ENCODE data around the gene ALDH3A2. TPM values are rescaled to one million over a fixed set of nuclear protein-coding genes. Genes with fewer than 3 reads are reported as not detected.

The ALDH3A2 gene
- total and polyA plus RNA-seq, 2 of the 8 experiments (the other 6 are each of a cell fraction or from before 2014, with no cell fraction given): 20.6 to 72.9 TPM

GRCh38 chr17:19673623-19674022 lies 25.1 kb downstream of the ALDH3A2 start:
- H3K23me2 ChIP-seq (ENCODE audit: low read depth, low read length): no peaks in the 10 kb centered on the region
- WGBS, 2 experiments (ENCODE audit: extremely low coverage in 1 of 2, insufficient coverage in 1 of 2, insufficient read length in 1 of 2, insufficient replicate concordance in 2 of 2, low coverage in 1 of 2, low lambda C conversion rate in 2 of 2, missing lambda C conversion rate in 1 of 2): 92% methylated on average over 3 of the region's 3 CpGs; no CpG with 5 or more reads in 1 of the 2 experiments
- no peak overlapping the region for H3K23ac ChIP-seq (ENCODE audit: insufficient read length)
- no peak overlapping the region for H2BK120ac ChIP-seq (replicated peaks; ENCODE audit: low read depth, low read length)
- H3K9ac ChIP-seq (replicated peaks in 1 of 4; ENCODE audit: extremely low read depth in 1 of 4, low read depth in 3 of 4, low read length in 3 of 4): no peak overlapping the region
- H3K4me2 ChIP-seq (ENCODE audit: insufficient read depth in 1 of 2, low read depth in 2 of 2, low read length in 2 of 2): no peak overlapping the region
- FAIRE-seq (no peak), DNase-seq (ENCODE audit: low read depth in 1 of 2, low spot score in 2 of 2) (no peak)
- no peak overlapping the region for H4K8ac ChIP-seq (ENCODE audit: extremely low read depth, insufficient read depth, low read length)
- H2BK5ac ChIP-seq (ENCODE audit: low read depth, low read length): no peak overlapping the region
- ChIA-PET POLR2A (ENCODE audit: partially characterized antibody) (no interaction called here), CTCF (ENCODE audit: partially characterized antibody) (interaction anchor here (0.6 to 1.9 kb wide), 4 partner anchors 16 to 410 kb away, joined by 3 to 5 read pairs (median 3); no protein-coding TSS in a partner anchor)
- no peak overlapping the region for H3K4me3 ChIP-seq (ENCODE audit: extremely low read depth in 1 of 4, insufficient read depth in 2 of 4, low read depth in 3 of 4, low read length in 4 of 4)
- H3K14ac ChIP-seq (ENCODE audit: insufficient read length): no peak overlapping the region
- H2AK5ac ChIP-seq (ENCODE audit: low read depth, low read length): no peak overlapping the region
- H2BK20ac ChIP-seq (ENCODE audit: low read length): no peak overlapping the region
- no peak overlapping the region for H3K27ac ChIP-seq (ENCODE audit: low read depth, low read length)
- no peak overlapping the region for H3K56ac ChIP-seq (replicated peaks; ENCODE audit: insufficient read length, low read depth, low read length)
- no peaks in the 10 kb centered on the region for H3K79me2 ChIP-seq (ENCODE audit: control insufficient read depth in 1 of 2, insufficient read depth in 2 of 2, low read length in 2 of 2)
- no peak overlapping the region for H2BK12ac ChIP-seq (ENCODE audit: low read depth, low read length)
- no peaks in the 10 kb centered on the region; the same call in 1 of the 2 replicates for H3K79me1 ChIP-seq (ENCODE audit: low read depth, low read length)
- H3K27me3 ChIP-seq (replicated peaks in 1 of 4; ENCODE audit: control insufficient read depth in 3 of 4, extremely low read depth in 1 of 4, insufficient read depth in 3 of 4, low read length in 3 of 4): no peaks in the 10 kb centered on the region; a peak in 1 of 7 replicates
- peaks cover 0 to 2% of the 10 kb centered on the region in 2 experiments for H4K20me1 ChIP-seq (replicated peaks in 1 of 2; ENCODE audit: control insufficient read depth in 1 of 2, insufficient read depth in 2 of 2, low read length in 2 of 2)
- no peak overlapping the region for H2BK15ac ChIP-seq (ENCODE audit: low read length)
- no peak overlapping the region for H2AFZ ChIP-seq (ENCODE audit: low read length)
- H3K4ac ChIP-seq (replicated peaks; ENCODE audit: insufficient read length, low read depth, low read length): no peak overlapping the region
- H3K9me3 ChIP-seq (ENCODE audit: insufficient read depth in 2 of 2, low read depth in 1 of 2, low read length in 1 of 2): peaks cover 22 to 32% of the 10 kb centered on the region in 2 experiments
- no peak overlapping the region for H4K5ac ChIP-seq (ENCODE audit: insufficient read length, low read depth, low read length)
- peaks cover 4 to 56% (median 25%) of the 10 kb centered on the region in 4 experiments; a peak in 7 of 8 replicates for H3K36me3 ChIP-seq (ENCODE audit: control insufficient read depth in 2 of 4, insufficient read depth in 4 of 4, low read length in 3 of 4)
- H3K4me1 ChIP-seq (replicated peaks in 1 of 4; ENCODE audit: control insufficient read depth in 3 of 4, insufficient read depth in 4 of 4, low read length in 3 of 4): no peaks in the 10 kb centered on the region
- H3K18ac ChIP-seq (ENCODE audit: extremely low read depth, low read length): no peak overlapping the region
- H4K91ac ChIP-seq (replicated peaks; ENCODE audit: insufficient read length, low read length): no peak overlapping the region
- no peak for TF ChIP-seq POU5F1 (IDR thresholded peaks at IDR 0.05; ENCODE audit: low read depth, low read length)
- TF ChIP-seq POLR2A (IDR thresholded peaks at IDR 0.05; ENCODE audit: control extremely low read depth in 1 of 2, low read depth in 2 of 2, low read length in 2 of 2): no peak
- TF ChIP-seq GABPA (IDR thresholded peaks at IDR 0.05; ENCODE audit: borderline replicate concordance, insufficient read depth, low read length): no peak
- no peak for TF ChIP-seq ATF2 (IDR thresholded peaks at IDR 0.05; ENCODE audit: low read length)
- no peak for TF ChIP-seq KDM4A (IDR thresholded peaks at IDR 0.05; ENCODE audit: low read depth, low read length, severe bottlenecking)
- no peak for TF ChIP-seq EZH2 (IDR thresholded peaks at IDR 0.05; ENCODE audit: low read depth, low read length, severe bottlenecking)
- TF ChIP-seq FOSL1 (IDR thresholded peaks at IDR 0.05; ENCODE audit: insufficient read depth, low read depth, low read length): no peak
- TF ChIP-seq MAFK (IDR thresholded peaks at IDR 0.05; ENCODE audit: low read depth, low read length): no peak
- no peak for TF ChIP-seq CTBP2 (IDR thresholded peaks at IDR 0.05; ENCODE audit: borderline replicate concordance, insufficient read depth, insufficient read length, low read length)
- no peak for TF ChIP-seq USF2 (IDR thresholded peaks at IDR 0.05; ENCODE audit: low read length)
- TF ChIP-seq CREB1 (IDR thresholded peaks at IDR 0.05): no peak

Data from H1 (cell line).